Mesothelial cell of epicardium (in vitro differentiated cells): ENCODE data around the gene COX6B1. TPM values are rescaled to one million over a fixed set of nuclear protein-coding genes. Genes with fewer than 3 reads are reported as not detected.

ENCODE experiments used
- DNase-seq, 2 experiments: peaks; one replicate each; pipeline ENCODE4 v3.0.0; 2021; ENCODE audit warnings: low spot score in 2 of 2; ENCODE audit not compliant: unreplicated experiment in 2 of 2
- H3K27ac Mint-ChIP-seq: 2 replicates; pipeline ENCODE4 v1.8.0; 2021; ENCODE audit warnings: mixed read lengths
- H3K27me3 Mint-ChIP-seq: 2 replicates; pipeline ENCODE4 v1.8.0; 2021; ENCODE audit warnings: low read depth, mixed read lengths
- H3K36me3 Mint-ChIP-seq: 2 replicates; pipeline ENCODE4 v1.8.0; 2021; ENCODE audit warnings: mixed read lengths
- H3K4me1 Mint-ChIP-seq: 2 replicates; pipeline ENCODE4 v1.8.0; 2021; ENCODE audit warnings: mixed read lengths
- H3K4me3 Mint-ChIP-seq: 2 replicates; pipeline ENCODE4 v1.8.0; 2021; ENCODE audit warnings: mild to moderate bottlenecking, moderate library complexity, mixed read lengths
- H3K9me3 Mint-ChIP-seq: 2 replicates; pipeline ENCODE4 v1.8.0; 2021; ENCODE audit warnings: mixed read lengths
- total RNA-seq: library from RNA; stranded (reverse); gene quantifications from 3 replicates; pipeline ENCODE4 v1.2.1, GENCODE V29; 2021
- TF ChIP-seq, protein P1 (sequence below): fragments of 200-600 bp; sonication (generic); IDR thresholded peaks from one replicate; pipeline ENCODE4 v1.5.0; 2021; ENCODE audit warnings: antibody characterized with exemption; ENCODE audit not compliant: unreplicated experiment

Gene COX6B1
- total RNA-seq, 1 donor from 2014 or later, result 284 TPM

DNA sequence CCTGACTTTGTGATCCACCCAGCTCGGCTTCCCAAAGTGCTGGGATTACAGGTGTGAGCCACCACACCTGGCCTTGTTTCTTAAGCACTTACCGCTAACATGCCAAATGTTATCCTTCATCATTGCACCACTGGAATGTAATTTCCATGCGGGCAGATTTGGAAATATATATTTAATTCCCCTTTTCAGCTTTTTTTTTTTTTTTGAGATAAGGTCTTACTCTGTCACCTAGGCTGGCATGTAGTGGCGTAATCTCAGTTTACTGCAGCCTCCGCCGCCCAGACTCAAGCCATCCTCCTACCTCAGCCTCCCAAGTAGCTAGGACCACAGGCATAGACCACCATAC is 13.8 kb downstream of the COX6B1 start:
- H3K4me1 Mint-ChIP-seq, result peaks cover 6% of the 10 kb centered on the region
- H3K36me3 Mint-ChIP-seq, result peaks cover 36% of the 10 kb centered on the region
- H3K9me3 Mint-ChIP-seq, result peaks cover 3% of the 10 kb centered on the region
- H3K27ac Mint-ChIP-seq, result no peak overlapping the region
- H3K27me3 Mint-ChIP-seq, result no peaks in the 10 kb centered on the region
- TF ChIP-seq, protein P1, sequence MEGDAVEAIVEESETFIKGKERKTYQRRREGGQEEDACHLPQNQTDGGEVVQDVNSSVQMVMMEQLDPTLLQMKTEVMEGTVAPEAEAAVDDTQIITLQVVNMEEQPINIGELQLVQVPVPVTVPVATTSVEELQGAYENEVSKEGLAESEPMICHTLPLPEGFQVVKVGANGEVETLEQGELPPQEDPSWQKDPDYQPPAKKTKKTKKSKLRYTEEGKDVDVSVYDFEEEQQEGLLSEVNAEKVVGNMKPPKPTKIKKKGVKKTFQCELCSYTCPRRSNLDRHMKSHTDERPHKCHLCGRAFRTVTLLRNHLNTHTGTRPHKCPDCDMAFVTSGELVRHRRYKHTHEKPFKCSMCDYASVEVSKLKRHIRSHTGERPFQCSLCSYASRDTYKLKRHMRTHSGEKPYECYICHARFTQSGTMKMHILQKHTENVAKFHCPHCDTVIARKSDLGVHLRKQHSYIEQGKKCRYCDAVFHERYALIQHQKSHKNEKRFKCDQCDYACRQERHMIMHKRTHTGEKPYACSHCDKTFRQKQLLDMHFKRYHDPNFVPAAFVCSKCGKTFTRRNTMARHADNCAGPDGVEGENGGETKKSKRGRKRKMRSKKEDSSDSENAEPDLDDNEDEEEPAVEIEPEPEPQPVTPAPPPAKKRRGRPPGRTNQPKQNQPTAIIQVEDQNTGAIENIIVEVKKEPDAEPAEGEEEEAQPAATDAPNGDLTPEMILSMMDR, result no peak
- no peak overlapping the region for H3K4me3 Mint-ChIP-seq
- DNase-seq, result no peak

DNA sequence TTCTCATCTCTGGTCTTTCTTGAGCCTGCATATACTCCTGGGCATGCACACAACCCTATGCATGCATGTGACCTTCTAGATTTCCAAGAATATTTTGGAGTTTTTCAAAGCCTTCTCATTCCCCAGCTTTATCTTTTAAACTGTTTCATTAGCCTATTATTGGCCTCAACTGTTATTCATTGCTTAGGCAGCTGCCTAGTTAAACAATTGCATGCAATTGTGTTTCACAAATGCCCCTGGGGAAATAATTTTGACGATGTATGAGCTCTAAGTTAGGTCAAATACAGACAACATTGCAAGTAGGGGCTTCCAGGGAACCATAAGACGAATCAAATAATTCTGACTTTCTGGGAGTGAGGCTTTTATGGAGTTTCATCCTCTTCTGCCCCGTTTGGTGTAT is 15.9 kb downstream of the COX6B1 start:
- H3K9me3 Mint-ChIP-seq, result peaks cover 3% of the 10 kb centered on the region
- H3K27me3 Mint-ChIP-seq, result peaks cover 6% of the 10 kb centered on the region
- no peak overlapping the region for H3K4me3 Mint-ChIP-seq
- peaks cover 7% of the 10 kb centered on the region for H3K4me1 Mint-ChIP-seq
- no peak for DNase-seq
- TF ChIP-seq, protein P1, result no peak
- no peak overlapping the region for H3K27ac Mint-ChIP-seq
- H3K36me3 Mint-ChIP-seq, result peaks cover 26% of the 10 kb centered on the region

DNA sequence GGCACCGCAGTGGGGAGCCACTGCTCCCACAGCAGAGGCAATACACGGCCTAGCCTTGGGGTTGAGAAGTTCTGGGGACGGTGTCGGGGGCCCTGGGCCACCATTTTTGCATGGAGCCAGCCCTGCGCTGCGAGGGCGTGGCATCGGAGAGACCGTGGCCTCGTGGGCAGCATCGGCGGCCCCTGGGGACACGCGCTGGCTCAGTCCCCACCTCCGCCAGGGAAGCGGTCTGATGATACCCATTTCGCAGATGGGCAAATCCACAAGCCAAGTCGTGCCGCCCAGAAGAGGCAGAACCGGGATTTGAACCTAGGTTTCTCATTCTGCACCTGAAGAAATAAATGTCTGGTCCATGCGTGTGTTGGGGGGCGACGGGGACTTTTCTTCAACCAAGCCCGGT is 17.0 kb downstream of the COX6B1 start:
- Mint-ChIP-seq H3K36me3 (peaks cover 23% of the 10 kb centered on the region), H3K27me3 (peaks cover 16% of the 10 kb centered on the region), H3K27ac (no peak overlapping the region), H3K4me1 (peaks cover 7% of the 10 kb centered on the region), H3K4me3 (no peak overlapping the region), H3K9me3 (peaks cover 3% of the 10 kb centered on the region)
- DNase-seq, result no peak
- TF ChIP-seq, protein P1, result no peak

DNA sequence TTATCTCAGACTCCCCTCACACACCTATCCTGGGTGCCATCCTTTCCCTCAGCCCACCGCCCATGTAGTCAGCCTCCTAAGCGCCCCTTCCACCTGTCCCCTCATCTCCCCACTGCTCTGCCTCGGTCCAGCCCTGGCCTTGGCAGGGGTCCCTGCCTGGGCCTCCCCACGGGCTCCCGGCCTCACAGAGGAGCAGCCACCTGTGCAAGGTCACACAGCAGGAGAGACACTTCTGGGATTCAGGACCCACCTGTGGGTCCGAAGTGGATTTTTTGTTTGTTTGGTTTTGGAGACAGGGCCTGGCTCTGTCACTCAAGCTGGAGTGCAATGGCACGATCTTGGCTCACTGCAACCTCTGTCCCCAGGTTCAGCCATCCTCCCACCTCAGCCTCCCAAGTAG is 17.5 kb downstream of the COX6B1 start:
- Mint-ChIP-seq H3K4me3 (no peak overlapping the region), H3K9me3 (peaks cover 3% of the 10 kb centered on the region), H3K36me3 (peaks cover 23% of the 10 kb centered on the region), H3K27ac (no peak overlapping the region), H3K4me1 (peaks cover 7% of the 10 kb centered on the region), H3K27me3 (peaks cover 17% of the 10 kb centered on the region)
- TF ChIP-seq, protein P1, result no peak
- DNase-seq, result no peak

DNA sequence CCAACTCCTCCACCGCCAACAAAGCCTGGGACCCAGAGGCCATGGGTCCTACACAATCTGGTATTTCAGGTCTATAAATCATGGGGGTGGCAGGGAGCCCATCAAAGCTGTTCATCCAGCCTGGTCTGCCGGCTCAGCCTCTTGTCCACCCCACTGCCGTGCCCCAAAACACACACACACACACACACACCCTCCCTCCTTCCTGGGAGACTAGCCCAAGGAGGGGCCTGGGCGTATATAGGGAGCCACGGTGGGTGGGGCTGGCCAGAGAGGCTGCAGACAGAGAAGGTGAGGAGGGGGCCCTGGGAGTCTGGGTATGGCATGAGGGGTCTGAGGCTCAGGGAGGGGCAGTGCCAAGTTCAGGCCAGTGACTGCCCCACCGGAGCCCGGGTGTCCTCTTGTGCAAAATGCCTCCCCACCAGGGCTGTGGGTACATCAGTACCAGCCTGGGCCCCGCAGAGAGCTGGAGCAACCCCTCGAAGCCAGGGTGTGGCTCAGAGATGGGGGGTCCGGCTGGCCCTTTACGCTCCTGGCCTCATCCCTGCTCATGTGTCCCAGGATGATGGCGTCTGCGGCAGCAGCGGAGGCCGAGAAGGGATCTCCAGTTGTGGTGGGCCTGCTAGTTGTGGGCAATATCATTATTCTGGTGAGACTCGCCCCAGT is 18.3 kb downstream of the COX6B1 start, which contains the start of gene UPK1A:
Gene UPK1A (plus strand): TSS at position 267 of the 663 bp plus-strand sequence. CDS start 296 bp downstream, at position 563.
- Mint-ChIP-seq H3K9me3 (peaks cover 3% of the 10 kb centered on the region), H3K4me1 (peaks cover 7% of the 10 kb centered on the region), H3K27me3 (peaks cover 22% of the 10 kb centered on the region), H3K27ac (peak within 1 kb of the TSS; percentile 59), H3K4me3 (no peak within 1 kb of the TSS), H3K36me3 (peaks cover 20% of the 10 kb centered on the region)
- DNase-seq, result no peak
- TF ChIP-seq, protein P1, result no peak
